Loucy (cell line): ENCODE measurements around the gene GAS7.

Experiments
- H2AFZ ChIP-seq: fragments of 200-600 bp; sonication (generic); 2 replicates; pipeline ENCODE4 v1.6.0; 2016; ENCODE audit warnings: antibody characterized with exemption, mild to moderate bottlenecking, low read length, moderate library complexity
- H3F3A ChIP-seq: fragments of 200-600 bp; 2 replicates; pipeline ENCODE4 v1.6.0; 2016; ENCODE audit warnings: antibody characterized with exemption, low read depth, mild to moderate bottlenecking
- H3K27me3 ChIP-seq: fragments of 200-600 bp; sonication (generic); 2 replicates; pipeline ENCODE4 v1.6.1; 2014; ENCODE audit warnings: low read length, mild to moderate bottlenecking; ENCODE audit not compliant: insufficient read depth, poor library complexity, severe bottlenecking
- H3K36me3 ChIP-seq: fragments of 200-600 bp; sonication (generic); 2 replicates; pipeline ENCODE4 v1.6.1; 2016; ENCODE audit warnings: low read length; ENCODE audit not compliant: insufficient read depth
- H3K4me1 ChIP-seq: fragments of 200-600 bp; sonication (generic); 2 replicates; pipeline ENCODE4 v1.5.1; 2014; ENCODE audit warnings: low read length, mild to moderate bottlenecking; ENCODE audit not compliant: insufficient read depth, poor library complexity, severe bottlenecking
- H3K4me2 ChIP-seq: fragments of 200-600 bp; sonication (generic); 2 replicates; pipeline ENCODE4 v1.6.0; 2014; ENCODE audit warnings: antibody characterized with exemption, low read length, low read depth, mild to moderate bottlenecking; ENCODE audit not compliant: poor library complexity, severe bottlenecking
- H3K4me3 ChIP-seq: fragments of 200-600 bp; sonication (generic); 2 replicates; pipeline ENCODE4 v1.5.1; 2014; ENCODE audit warnings: low read length, mild to moderate bottlenecking, mixed read lengths; ENCODE audit not compliant: poor library complexity, severe bottlenecking
- H3K79me2 ChIP-seq: fragments of 200-600 bp; sonication (generic); 2 replicates; pipeline ENCODE4 v1.6.1; 2014; ENCODE audit warnings: low read length; ENCODE audit not compliant: insufficient read depth
- H3K9ac ChIP-seq: fragments of 200-600 bp; sonication (generic); 2 replicates; pipeline ENCODE4 v1.6.0; 2014; ENCODE audit warnings: mild to moderate bottlenecking, low read depth, low read length, moderate library complexity; ENCODE audit not compliant: poor library complexity, severe bottlenecking
- H3K9me2 ChIP-seq: fragments of 200-600 bp; sonication (generic); replicated peaks from 2 replicates; pipeline ENCODE4 v1.6.1; 2016; ENCODE audit warnings: low read depth, low read length, mixed read lengths
- H3K9me3 ChIP-seq: fragments of 200-600 bp; sonication (generic); 2 replicates; pipeline ENCODE4 v1.6.1; 2014; ENCODE audit warnings: mild to moderate bottlenecking, antibody characterized with exemption, low read length, low read depth; ENCODE audit not compliant: insufficient read depth
- H4K20me1 ChIP-seq: fragments of 200-600 bp; sonication (generic); 2 replicates; pipeline ENCODE4 v1.6.0; 2014; ENCODE audit warnings: antibody characterized with exemption, low read length, mild to moderate bottlenecking; ENCODE audit not compliant: insufficient read depth, poor library complexity, severe bottlenecking
- CTCF ChIP-seq: fragments of 200-600 bp; sonication (generic); conservative IDR thresholded peaks from 2 replicates; pipeline ENCODE4 v1.5.1; 2014; ENCODE audit warnings: mild to moderate bottlenecking, antibody characterized with exemption, low read length
- EZH2phosphoT487 ChIP-seq: fragments of 200-600 bp; IDR thresholded peaks from 2 replicates; pipeline ENCODE4 v1.6.1; 2018; ENCODE audit warnings: antibody characterized with exemption, mild to moderate bottlenecking, moderate library complexity, borderline replicate concordance

Gene GAS7

GRCh38 chr17:9986754-9987382 is 211.5 kb downstream of the GAS7 start:
- Histone ChIP-seq H3K27me3 (no peaks in the 10 kb centered on the region), H3K4me1 (peaks cover 26% of the 10 kb centered on the region), H3K4me3 (no peak overlapping the region), H3K79me2 (peaks cover 62% of the 10 kb centered on the region), H4K20me1 (no peaks in the 10 kb centered on the region), H3F3A (no peaks in the 10 kb centered on the region), H3K36me3 (no peaks in the 10 kb centered on the region), H3K4me2 (no peak overlapping the region), H3K9ac (no peak overlapping the region), H2AFZ (no peak overlapping the region), H3K9me2 (no peaks in the 10 kb centered on the region), H3K9me3 (no peaks in the 10 kb centered on the region)
- TF ChIP-seq CTCF (no peak), EZH2phosphoT487 (no peak)

- H3K9me3 ChIP-seq = no peaks in the 10 kb centered on the region
- no peaks in the 10 kb centered on the region for H3F3A ChIP-seq
- H3K4me3 ChIP-seq = no peak overlapping the region
- no peak overlapping the region for H3K9ac ChIP-seq
- no peaks in the 10 kb centered on the region for H3K9me2 ChIP-seq
- H3K4me2 ChIP-seq = no peak overlapping the region
- H2AFZ ChIP-seq = no peak overlapping the region
- H3K27me3 ChIP-seq = no peaks in the 10 kb centered on the region
- H3K36me3 ChIP-seq = peaks cover 10% of the 10 kb centered on the region; the same call in 1 of the 2 replicates
- H4K20me1 ChIP-seq = no peaks in the 10 kb centered on the region
- H3K4me1 ChIP-seq = peaks cover 30% of the 10 kb centered on the region
- no peak for TF ChIP-seq EZH2phosphoT487
- TF ChIP-seq CTCF = no peak
- H3K79me2 ChIP-seq = peaks cover 50% of the 10 kb centered on the region
Observed at GRCh38 chr17:9985646-9986045, 212.8 kb downstream of the GAS7 start.

DNA sequence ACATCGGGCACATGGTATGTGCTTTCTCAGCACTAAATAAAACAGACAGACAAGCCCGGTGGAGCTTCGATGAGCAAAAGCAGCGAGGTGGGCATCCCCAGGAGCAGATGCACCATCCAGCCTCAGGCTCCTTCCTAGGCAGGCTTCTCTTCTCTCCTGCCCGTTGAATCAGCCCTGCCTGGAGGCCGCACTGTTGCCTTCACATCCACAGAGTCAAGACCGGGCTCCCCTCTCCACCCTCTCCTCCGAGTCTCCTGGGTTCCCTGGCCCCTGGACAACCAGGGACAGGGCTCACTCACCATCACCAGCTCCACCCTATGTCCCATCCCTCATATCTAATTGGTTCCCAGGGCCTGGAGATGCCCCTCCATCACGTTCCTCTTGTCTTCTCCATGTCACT is 213.6 kb downstream of the GAS7 start:
- Histone ChIP-seq H3K36me3 (peaks cover 16% of the 10 kb centered on the region; the same call in 1 of the 2 replicates), H3K4me3 (no peak overlapping the region), H3K4me2 (no peak overlapping the region), H3K9ac (no peak overlapping the region), H4K20me1 (no peaks in the 10 kb centered on the region), H3K9me3 (no peaks in the 10 kb centered on the region), H3K27me3 (no peaks in the 10 kb centered on the region), H3K9me2 (no peaks in the 10 kb centered on the region), H2AFZ (no peak overlapping the region), H3F3A (no peaks in the 10 kb centered on the region), H3K79me2 (peaks cover 46% of the 10 kb centered on the region), H3K4me1 (peaks cover 30% of the 10 kb centered on the region)
- TF ChIP-seq EZH2phosphoT487 = no peak
- no peak for TF ChIP-seq CTCF
